Measurements from ENCODE around the gene CPEB4. TPM values are rescaled to one million over a fixed set of nuclear protein-coding genes. Genes with fewer than 3 reads are reported as not detected.

CPEB4 gene
- total RNA-seq, 1 experiment from 2014 or later = 11.1 TPM

DNA sequence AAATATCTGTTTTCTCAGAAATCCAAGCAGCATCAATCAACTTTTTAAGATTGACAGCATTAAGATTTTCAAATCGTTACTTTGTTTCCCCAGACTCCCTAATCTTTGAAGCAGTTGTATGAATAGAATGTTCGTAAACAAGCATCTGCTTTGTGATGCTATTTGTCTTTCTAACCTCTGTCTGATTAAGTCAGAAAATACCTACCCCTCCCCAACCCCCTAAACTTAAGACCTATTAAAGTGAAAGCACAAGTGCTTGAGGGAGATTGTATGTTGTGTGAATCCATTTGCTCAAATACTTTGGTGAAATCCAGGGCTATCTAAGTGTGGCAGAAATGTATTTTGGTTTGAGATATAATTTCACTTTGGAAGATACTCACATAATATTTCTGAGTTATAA is 53.0 kb downstream of the CPEB4 start:
- DNase-seq (ENCODE audit: low read depth) = no peak

DNA sequence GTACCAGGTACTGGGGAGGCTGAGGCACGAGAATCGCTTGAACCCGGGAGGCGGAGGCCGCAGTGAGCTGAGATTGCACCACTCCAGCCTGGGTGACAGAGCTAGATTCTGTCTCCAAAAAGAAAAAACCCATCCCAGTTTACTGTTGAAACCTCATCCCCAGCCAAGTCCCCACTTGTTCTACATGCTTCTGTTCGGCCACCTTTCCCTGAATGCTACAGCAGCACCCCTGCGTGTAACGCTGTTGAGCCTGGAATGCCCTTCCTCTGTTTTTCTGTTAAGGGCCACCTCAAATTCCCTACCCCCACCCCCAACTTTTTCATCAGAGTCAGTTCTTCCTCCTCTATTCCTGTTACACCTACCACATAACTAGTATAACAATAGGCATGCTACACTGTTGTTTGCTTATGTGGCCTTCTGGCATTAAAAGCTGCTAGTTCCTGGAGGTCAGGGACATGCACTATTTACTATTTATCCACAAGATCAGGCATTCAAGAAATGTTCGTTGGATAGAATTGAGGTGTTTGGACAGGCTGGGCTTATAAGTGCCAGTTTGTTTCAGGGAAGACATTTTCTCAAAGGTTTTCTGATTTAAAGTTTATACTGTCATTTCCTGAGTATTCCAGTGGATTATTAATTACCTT is 53.7 kb downstream of the CPEB4 start:
- DNase-seq (ENCODE audit: low read depth) = no peak

DNA sequence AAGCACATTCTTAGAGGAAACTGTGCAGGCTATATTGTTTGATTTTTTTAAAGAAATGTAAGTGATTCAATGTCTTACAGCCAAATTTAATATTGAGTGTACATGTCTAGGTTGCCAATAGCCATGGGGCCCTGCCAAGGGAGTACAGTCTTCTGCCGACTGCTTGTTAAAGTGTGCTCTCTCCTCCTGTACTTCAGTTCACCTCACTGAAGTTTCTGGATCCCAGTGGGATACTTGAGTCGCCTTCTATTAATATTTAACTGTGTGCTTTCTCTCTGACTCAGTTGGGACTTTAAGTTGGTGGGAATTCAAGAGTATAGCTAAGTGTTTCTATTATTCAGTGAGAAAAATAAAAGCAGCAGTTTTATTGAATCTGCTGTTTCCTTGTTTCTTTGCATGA is 56.4 kb downstream of the CPEB4 start:
- no peak for DNase-seq (ENCODE audit: low read depth)

- no peak for DNase-seq (ENCODE audit: low read depth)
Measured at GRCh38 chr5:173945160-173945559, 57.0 kb downstream of the CPEB4 start.

GRCh38 chr5:173946323-173946722 is 58.2 kb downstream of the CPEB4 start:
- no peak for DNase-seq (ENCODE audit: low read depth)

DNA sequence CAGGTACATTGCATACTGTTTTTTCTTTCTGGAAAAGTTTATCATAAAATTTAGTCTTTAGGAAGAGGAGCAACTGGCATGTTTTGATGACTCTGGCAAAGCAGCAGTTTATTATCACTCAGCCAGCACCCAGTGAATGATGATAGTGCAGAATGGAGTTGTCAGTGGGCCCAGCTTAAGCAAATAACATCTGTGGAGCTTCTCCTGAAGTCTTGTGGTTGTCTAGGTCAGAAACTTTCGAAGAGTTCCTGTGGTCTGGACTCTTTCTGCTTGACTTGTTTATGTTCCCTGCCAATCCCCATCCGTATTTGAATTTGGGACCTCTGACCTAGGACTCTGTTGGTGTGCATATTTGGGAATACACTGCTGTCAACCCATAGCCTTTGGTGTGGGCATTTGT is 62.7 kb downstream of the CPEB4 start:
- no peak for DNase-seq (ENCODE audit: low read depth)

DNA sequence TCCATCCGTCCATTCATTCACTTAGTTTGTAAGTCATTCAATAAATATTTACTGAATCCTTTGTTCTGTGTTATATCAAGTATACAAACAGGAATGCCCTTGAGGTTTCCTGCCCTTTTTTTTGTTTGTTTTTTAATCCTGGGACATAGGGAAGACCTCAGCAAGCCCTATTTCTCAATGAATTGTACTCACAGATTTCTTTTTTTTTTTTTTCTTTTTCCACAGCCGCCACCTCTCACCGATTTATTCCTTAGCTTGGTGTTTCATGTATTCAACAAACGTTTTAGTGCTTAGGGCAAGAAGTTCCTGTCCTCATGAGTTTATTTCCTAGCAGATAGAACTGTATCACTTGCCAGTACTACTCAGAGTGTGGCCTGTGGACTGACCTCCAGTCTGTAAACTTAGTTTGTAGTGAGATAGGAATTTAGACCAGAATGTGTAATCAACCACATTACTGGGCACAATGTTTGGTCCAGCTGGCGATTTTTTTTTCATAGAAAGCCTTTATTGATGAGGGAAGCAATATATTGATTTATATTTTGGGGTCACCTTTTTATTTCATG is 65.5 kb downstream of the CPEB4 start:
- no peak for DNase-seq (ENCODE audit: low read depth)

GRCh38 chr5:173954671-173955521 is 66.7 kb downstream of the CPEB4 start:
- no peak for DNase-seq (ENCODE audit: low read depth)

DNA sequence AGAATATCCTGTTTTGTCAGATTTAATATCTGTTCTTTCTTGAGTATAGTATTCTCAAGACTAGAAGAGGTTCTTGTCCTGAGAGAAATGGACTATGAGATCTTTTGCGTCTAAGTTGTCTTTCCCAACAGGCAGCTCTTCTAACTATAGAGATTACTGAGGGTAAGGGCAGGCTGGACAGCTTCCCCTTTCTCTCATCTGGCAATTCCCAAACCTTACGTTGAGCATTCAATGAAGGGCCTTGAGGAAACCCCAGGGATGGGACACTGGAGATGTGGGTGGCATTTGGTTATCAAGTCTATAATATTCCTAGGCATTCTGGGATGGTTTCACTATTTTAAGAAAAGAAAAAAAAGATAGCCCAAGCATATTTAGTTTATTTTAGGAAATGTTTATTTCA is 72.8 kb downstream of the CPEB4 start:
- no peak for DNase-seq (ENCODE audit: low read depth)

DNA sequence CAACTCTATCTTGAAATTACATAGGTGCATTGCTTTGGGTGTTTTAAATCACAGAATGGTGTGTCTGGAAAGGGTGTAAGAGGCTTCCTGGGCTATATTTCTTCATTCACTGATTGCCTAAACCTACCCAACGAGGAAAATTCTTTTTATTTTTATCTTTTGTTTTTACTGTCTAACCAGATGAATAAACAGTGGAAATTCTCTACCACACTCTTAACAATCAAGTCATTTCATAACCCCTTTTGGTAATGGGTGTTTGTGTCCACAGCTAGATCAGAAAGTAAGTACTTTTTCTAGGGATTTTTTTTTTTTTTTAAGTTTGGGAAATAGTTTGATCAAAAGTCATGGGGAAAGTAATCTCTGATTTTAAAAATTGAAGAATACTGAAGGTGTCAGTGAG is 73.3 kb downstream of the CPEB4 start:
- no peak for DNase-seq (ENCODE audit: low read depth)

DNA sequence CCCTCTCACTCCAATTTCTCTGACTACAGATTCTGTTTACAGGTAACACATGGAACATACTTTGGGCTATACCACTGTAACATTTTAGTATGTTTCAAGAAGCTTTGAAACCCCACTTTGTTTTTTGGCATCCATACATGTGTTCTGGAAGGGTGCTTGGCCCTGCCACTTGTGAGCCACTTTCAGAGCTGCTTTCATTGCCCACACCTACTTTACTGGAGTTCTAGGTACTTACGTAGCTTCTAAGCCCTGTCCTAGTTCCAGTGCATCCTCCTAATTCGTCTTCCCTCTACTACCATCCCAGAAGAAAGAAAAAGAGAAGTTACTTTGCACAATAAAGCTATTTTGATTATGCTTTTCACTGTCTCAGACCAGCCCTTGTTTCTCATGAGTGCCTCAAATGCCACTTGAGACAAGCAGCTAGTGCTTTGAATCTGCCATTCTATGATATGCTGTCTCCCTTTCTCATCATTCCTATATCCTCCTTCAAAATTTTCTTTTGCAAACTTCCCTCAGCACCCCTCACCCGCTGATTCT is 74.4 kb downstream of the CPEB4 start:
- DNase-seq (ENCODE audit: low read depth) = no peak

DNA sequence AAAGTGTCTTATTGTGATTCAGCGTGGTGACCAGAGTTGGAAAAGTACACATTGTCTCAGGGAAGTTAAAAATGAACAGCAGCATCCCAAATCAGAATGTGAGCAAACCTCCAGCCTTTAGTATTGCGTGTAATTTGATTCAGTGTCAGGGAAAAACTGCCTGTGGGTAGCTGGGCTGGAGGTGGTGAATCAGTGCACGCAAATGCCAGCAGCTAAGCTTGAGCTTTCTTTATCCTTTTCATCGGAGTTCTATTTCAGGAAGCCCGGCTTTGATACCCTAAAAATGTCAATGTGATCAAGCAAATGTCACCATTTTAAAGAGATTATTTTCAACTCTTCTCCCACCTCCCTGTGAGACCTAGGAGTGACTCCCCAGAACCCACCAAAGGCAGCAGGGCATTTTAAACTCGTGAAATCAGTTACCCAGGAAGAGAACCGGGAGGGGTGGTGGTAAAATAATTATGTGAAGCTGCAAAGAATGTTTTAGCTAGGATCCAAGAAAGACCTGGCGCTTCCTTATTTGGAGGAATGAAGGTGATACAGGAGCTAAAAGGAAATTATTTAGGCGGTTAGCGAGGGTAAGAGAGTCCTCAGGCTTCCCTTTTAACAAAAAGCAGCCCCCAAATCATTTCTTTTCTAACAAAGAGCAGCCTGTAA is 75.2 kb downstream of the CPEB4 start:
- peak; percentile 63 for DNase-seq (ENCODE audit: low read depth)

GRCh38 chr5:173963867-173964441 is 75.8 kb downstream of the CPEB4 start:
- no peak for DNase-seq (ENCODE audit: low read depth)

DNA sequence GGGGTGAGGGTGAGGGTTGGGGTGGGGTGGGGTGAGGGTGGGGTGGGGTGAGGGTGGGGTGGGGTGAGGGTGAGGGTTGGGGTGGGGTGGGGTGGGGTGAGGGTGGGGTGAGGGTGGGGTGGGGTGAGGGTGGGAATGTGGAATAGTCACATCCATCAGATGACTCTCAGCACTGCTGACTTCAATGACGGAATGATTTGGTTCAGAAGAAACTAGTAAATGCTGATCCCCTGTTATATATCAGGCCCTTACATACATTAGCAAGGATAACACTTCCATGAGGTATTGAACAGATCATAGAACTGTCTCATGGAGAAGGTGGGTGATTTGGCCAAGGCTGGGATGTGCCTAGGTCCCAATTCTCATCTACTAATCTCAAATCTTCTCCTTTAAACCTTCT is 76.4 kb downstream of the CPEB4 start:
- no peak for DNase-seq (ENCODE audit: low read depth)

- DNase-seq (ENCODE audit: low read depth) = no peak
Measured at GRCh38 chr5:173967241-173967640, 79.1 kb downstream of the CPEB4 start.

- DNase-seq (ENCODE audit: low read depth) = no peak
Measured at GRCh38 chr5:173968154-173968797, 80.1 kb downstream of the CPEB4 start.

- DNase-seq (ENCODE audit: low read depth) = peak; percentile 48
Measured at GRCh38 chr5:173969167-173970049, 81.3 kb downstream of the CPEB4 start.

DNA sequence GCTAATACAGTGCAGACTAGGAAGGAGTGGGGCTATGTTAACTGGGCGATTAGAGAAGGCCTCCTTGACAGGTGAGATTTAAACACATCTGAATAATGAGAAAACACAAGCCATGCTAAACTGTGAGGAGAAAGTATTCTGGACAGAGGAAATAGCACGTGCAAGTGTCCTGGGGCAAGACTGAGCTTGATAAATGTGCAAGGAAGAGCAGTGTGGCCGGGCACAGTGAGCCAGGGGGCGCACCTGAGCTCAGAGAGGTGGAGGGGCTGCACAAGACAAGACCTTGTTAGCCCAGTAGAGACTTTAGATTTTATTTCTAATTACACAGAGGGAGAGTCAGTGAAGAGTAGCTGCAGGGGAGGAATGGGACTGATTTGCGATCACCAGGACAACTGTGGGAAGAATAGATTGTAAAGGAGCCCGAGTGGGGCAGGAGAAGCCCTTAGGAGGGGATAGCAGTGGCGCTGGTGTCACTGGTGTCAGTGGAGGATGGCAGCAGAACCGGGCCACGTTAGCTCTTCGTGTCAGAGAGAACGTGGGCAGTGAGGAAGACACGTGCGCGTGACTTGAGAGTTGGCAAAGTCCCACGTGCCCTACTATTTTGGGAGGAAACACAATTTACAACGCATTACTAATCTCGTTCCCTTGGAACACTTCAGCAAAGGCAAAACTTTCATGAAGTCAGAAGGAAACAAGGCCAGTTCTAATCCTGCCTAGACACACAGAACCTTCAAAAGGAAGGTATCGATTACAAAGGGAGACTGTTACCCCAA is 82.9 kb downstream of the CPEB4 start:
- DNase-seq (ENCODE audit: low read depth) = no peak

GRCh38 chr5:173971681-173972345 is 83.7 kb downstream of the CPEB4 start:
- DNase-seq (ENCODE audit: low read depth) = no peak
